Measurements from ENCODE around the gene PAX4.

PAX4 gene, protein sequence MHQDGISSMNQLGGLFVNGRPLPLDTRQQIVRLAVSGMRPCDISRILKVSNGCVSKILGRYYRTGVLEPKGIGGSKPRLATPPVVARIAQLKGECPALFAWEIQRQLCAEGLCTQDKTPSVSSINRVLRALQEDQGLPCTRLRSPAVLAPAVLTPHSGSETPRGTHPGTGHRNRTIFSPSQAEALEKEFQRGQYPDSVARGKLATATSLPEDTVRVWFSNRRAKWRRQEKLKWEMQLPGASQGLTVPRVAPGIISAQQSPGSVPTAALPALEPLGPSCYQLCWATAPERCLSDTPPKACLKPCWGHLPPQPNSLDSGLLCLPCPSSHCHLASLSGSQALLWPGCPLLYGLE

DNA sequence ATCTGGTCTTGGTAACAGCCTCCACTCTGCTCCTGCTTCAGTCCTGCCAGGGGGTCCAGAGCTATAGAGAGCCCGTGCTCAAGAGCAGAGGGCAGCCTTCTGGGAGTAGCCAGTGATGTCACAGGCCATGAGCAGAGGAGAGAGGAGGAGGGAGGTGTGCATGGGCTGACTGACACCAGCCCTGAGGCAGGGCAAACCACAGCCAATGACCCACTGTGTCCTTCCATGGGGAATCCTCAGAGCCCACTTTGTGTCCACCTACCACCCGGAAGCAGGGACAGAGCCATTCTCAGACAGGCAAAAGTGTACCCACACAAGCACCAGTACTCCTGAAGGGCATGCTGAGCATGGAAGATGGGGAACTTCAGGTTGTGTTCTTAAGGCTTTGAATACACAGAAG is at the start of gene PAX4:
Gene PAX4 (minus strand): TSS at position 101 of the 400 bp plus-strand sequence. CDS start 2,214 bp downstream, outside the sequence.
- no peak for DNase-seq

DNA sequence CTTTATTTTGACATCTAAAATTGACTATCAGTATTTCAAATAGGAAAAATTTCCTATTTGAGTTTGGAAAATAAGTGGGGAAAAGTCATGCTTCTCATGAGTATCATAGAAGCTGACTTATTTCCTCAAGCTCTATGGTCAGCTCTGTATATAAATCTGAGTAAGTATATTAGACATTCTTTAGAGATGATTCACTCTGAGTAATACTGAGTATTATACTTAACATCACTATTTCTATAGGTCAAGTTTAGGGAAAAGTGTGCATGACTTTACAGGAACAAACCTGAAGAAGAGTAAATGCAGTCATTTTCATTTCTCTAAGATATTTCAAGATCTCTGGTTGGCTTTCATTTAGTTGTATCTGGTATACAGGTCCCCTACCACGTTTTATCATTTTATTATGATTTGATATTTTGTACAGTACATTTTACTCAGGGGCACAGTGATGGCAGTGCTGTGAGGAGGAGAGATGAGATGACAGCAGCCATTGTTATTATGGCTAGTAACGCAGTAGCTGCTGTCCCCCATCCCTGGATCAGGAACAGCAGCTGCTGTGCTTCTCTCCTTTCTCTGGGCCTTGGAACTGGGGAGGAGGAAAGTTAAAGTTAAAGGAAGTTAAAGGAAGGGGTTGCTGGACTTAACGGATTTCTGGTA is 49.2 kb upstream of the PAX4 start:
- no peak for DNase-seq

- DNase-seq = no peak
Observed at GRCh38 chr7:127666602-127667001, 48.7 kb upstream of the PAX4 start.

DNA sequence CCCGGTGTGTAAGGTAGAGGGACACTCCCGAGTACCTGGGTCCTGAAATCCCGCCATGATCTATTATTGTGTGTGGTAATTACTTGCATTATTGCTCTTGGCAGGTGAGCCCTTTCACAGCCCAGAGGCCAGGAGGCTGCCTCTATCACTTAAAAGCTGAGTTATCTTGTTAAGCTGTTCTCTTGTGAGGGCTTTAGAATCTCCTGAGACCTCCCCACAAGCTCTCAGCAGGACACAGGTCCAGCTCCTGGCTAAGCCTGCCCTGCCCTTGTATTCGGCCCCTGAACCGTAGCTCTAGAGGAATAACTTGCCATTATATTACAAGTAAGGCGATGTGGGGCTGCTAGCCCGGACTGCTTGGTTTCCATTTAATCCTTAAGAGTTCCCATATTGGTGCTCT is 48.0 kb upstream of the PAX4 start:
- DNase-seq = no peak

DNA sequence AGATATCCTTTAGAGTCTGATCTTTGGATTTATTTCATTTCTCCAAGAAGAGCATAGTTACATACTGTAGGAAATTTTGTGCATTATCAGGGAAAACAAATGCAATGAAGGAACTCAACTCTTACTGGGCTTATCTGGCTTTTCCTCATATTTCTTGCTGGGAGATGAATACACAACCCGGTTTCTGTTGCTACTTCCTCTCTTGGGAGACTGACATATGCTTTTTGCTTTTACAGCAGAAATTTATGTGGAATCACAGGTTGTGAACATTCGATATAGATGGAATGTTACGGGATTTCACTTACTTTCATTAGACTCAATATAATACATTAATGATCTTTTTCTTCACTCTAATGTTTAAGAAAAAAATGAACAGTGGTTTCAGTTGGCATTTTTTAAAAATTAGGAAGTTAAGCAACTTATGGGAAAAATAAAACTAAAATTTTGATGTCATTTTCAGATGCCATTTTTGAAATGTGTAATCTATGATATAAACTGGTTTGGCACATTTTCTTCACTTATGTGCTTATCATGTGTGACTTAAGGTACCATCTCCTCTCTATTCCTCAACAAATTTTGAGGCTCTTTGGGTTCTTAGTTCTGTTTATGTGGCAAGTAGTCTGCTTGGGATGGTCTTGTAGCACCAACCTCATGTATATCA is 41.2 kb upstream of the PAX4 start:
- no peak for DNase-seq

DNA sequence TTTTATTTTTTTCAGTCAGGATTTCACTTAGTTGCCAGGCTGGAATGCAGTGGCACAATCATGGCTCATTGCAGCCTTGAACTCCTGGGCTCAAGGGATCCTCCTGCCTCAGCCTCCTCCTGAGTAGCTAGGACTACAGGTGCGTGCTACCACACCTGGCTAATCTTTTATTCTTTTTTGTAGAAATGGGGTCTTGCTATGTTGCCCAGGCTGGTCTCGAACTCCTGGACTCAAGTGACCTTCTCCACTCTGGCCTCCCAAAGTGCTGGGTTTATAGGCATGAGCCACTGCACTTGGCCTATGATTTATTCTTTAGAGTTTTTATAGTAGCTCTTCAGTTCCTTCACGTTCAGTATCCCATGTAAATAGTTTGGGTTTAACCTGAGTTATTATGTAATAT is 39.6 kb upstream of the PAX4 start:
- no peak for DNase-seq

- DNase-seq = no peak
Observed at GRCh38 chr7:127655720-127656119, 37.8 kb upstream of the PAX4 start.

GRCh38 chr7:127654404-127655394 is 36.8 kb upstream of the PAX4 start:
- peak; percentile 10 for DNase-seq

DNA sequence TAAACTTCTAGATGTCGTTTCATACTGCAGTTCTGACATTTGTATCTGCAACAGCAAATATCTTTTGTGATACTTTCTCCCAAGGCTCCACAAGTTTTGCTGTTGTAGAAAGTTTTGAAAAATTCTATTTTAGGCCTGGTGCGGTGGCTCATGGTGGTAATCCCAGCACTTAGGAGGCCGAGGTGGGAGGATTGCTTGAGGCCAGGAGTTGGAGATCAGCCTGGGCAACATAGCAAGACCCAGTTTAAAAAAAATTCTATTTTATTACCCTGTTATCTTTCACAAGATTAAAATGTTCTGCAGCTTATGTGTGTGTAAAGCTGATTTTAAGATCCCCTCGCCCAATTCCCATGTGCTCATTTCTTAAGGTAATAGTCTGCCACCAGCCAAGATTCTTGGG is 35.5 kb upstream of the PAX4 start:
- DNase-seq = no peak

- no peak for DNase-seq
Observed at GRCh38 chr7:127652333-127653248, 34.6 kb upstream of the PAX4 start.

DNA sequence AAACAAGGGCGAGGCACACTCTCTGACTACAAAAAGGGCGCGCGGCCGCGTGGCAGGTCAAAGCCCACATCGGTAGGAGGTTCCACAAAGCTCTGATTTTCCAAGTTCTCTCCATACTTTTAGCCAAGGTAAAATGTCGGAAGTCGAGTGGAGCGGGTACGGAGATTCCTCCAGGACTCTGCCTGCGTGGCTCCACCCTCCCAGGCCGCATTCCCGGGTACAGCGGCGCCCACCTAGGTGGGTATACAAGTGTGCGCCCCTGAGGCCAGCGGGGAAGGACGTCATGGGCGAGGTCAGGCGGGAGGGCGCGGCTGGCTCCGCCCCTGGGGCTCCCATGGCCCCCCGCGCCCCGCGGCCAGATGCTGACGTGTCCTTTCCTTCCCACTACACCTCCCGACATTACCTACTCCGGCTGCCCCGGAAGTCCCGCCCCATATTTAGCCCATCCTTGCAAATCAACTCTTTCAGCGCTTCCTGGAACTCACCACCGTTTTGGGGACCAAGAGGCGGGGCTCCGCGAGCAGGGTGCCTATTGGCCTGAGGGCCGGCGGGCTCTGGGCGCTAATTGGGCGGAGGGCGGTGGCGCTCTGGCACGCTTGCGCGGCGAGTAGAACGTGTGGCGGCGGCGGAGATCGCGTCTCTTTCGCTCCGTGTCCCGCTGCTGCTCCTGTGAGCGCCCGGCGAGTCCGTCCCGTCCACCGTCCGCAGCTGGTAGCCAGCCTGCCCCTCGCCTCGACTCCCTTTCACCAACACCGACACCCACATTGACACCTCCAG is 33.8 kb upstream of the PAX4 start, which contains the start of gene SND1:
Gene SND1 (plus strand): TSS at position 639 of the 777 bp plus-strand sequence. CDS start 180 bp downstream, outside the sequence.
- peak; percentile 99 for DNase-seq

- DNase-seq = peak; percentile 15
Observed at GRCh38 chr7:127650847-127651555, 33.1 kb upstream of the PAX4 start.

DNA sequence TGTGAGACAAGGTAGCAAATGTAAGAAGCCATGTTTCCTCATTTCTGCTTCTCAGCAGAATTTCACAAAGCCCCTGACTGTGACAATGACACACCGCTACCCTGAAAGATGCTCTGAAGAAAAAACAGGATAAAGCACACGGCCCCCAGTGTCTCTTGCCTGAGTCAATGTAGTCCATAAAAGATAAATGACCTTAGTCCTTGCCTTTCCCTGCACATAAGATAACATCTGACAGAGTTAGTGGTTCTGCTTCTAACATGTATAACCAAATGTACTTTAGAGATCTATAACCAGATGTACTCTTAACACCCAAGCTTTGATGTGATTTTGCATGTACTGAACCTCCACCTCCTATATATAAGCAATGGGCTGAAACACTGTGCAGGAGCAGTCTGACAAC is 31.0 kb upstream of the PAX4 start:
- no peak for DNase-seq

DNA sequence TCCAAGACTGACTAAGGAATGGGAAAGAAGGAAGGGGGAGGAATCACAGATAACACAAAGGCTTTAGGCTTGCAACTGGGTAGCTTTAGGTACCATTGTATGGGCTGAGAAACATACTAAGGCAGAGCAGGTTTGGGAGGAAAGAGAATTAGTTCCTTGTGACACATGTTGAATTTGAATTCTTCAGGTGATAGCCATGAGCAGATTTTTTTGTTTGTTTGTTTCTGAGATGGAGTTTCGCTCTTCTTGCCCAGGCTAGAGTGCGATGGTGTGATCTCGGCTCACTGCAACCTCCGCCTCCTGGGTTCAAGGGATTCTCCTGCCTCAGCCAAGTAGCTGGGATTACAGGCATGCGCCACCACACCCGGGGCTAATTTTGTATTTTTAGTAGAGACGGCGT is 29.7 kb upstream of the PAX4 start:
- DNase-seq = no peak

DNA sequence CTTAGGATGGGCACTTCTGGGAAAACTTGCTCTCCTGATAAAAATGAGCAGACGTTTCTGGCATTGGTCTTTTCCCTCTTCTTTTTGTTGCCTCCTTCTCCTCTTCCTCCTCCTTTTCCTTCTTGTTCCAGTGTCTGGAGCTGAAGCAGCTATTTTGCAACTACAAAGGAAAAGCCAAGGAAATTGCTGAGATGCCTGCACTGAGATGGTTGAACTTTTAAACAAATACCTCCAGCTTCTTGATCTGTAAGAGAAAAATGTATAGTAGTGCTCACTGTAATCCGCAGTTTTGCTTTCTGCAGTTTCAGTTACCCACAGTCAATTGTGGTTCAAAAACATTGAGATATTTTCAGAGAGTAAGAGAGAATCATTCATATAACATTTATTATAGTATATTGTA is 26.5 kb upstream of the PAX4 start:
- DNase-seq = no peak

DNA sequence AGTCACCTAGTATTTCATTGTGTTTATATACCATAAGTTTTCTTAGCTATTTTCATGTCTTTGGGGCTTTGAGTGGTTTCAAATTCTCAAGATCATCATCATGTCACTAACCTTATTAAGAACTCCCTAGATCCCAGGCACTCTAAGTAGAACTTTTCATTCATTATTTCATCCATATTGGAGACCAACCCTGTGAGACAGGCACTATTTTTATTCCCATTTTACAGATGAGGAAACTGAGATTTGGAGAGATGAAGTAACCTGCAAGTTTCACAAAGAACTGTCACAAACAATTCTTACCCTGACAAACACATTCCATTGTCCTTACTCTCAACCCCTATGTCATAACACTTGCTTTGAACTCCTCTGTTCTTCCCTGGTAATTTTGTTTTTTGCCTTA is 20.3 kb upstream of the PAX4 start:
- no peak for DNase-seq

DNA sequence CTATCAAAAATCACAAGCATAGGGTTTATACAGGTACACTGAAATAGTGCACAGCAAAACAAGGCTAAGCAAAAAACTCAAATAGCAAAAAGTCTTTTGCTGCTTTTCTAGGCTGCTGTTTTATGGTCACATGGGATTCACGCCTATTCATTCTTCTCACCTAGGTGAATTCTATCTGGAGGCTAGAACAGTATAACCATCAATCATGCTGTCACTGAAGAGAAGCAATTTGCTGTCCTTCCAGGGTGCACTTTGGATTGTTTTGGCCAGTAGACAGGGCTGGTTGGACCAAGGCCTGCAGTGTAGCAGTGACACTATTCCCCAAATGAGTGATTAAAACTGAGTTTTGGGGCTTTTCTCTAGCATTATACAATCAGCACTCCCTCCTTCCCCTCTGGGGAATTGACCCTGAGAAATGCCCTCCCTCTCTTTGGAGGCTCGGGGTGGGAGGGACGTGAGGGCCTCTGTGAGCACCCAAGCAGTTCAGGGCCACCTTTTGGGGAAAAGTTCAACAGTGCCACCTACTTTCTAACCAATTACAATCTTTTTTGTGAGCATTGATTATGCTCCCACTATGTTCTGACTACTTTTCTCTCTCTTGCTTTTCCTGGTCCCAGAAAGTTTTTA is 17.8 kb upstream of the PAX4 start:
- DNase-seq = no peak

DNA sequence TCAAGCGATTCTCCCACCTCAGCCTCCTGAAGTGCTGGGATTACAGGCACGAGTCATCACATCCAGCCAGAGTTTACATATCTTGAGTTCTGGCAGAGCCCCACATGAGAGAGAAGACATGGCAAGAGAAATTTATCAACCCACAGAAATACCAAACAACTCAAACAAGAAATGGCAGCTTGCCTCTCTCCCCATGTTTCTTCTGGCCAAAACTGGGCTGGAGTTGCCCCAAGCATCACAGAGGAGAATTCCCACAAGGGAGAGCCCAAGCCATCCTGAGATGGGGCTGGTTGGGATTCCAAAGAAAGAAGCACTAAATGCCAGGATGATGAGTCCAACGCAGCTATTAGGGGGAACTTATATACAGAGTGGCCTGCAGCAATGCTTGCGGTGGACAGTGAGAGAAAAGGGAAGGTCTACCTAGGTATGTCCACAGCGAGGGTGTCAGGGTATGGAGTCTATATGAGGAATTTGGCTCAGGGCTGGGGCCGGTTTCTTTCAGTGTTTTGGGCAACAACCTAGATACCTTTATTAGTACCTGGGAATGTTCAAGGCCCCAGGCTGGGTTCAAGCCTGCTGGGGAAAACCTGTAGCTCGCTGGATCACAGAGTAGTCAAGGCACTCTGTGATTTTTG is 14.5 kb upstream of the PAX4 start:
- DNase-seq = no peak

GRCh38 chr7:127629268-127629854 is 11.4 kb upstream of the PAX4 start:
- peak; percentile 55 for DNase-seq
